Astrocyte (in vitro differentiated cells and primary cell): ENCODE measurements around the gene ZSWIM8.

Experiments used
- EZH2 ChIP-seq: IDR thresholded peaks from 2 replicates; pipeline ENCODE4 v1.6.1; 2012; ENCODE audit warnings: mild to moderate bottlenecking, low read length, inconsistent platforms; ENCODE audit not compliant: insufficient read depth
- TF ChIP-seq, protein P1 (sequence below): IDR thresholded peaks from 2 replicates; pipeline ENCODE4 v1.5.1; 2011; ENCODE audit warnings: low read depth, mild to moderate bottlenecking, inconsistent platforms, low read length, moderate library complexity; ENCODE audit not compliant: insufficient read depth

DNA sequence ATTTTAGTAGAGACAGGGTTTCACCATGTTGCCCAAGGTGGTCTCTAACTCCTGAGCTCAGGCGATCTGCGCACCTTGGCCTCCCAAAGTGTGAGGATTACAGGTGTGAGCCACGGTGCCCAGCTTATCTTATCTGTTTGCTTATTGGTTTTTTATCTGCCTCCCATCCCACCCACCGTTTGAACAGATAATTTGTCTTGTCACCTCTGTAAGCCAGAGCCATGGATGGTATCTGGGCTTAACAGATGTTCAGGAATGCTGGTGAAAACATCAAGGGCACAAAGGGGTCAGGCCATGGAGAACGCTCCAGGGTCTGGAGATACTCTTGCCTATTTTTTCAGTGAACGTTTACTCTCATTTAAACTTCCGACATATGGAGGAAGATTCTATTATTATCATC lies 38.0 kb downstream of the ZSWIM8 start:
- TF ChIP-seq, protein P1, sequence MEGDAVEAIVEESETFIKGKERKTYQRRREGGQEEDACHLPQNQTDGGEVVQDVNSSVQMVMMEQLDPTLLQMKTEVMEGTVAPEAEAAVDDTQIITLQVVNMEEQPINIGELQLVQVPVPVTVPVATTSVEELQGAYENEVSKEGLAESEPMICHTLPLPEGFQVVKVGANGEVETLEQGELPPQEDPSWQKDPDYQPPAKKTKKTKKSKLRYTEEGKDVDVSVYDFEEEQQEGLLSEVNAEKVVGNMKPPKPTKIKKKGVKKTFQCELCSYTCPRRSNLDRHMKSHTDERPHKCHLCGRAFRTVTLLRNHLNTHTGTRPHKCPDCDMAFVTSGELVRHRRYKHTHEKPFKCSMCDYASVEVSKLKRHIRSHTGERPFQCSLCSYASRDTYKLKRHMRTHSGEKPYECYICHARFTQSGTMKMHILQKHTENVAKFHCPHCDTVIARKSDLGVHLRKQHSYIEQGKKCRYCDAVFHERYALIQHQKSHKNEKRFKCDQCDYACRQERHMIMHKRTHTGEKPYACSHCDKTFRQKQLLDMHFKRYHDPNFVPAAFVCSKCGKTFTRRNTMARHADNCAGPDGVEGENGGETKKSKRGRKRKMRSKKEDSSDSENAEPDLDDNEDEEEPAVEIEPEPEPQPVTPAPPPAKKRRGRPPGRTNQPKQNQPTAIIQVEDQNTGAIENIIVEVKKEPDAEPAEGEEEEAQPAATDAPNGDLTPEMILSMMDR: no peak
- no peak for TF ChIP-seq EZH2
